SK-N-SH treated with all-trans-retinoic acid at 6 μM for 48 hours (cell line): ENCODE measurements around the gene ANKRD6.
A peak's percentile ranks its signal among the peaks of the same experiment; 100 is the strongest.

ENCODE experiments used
- ATAC-seq: fragments of 200-7000 bp; cut with Tn5 transposase; 3 replicates; pipeline ENCODE4 v1.9.1; 2020; ENCODE audit warnings: mild to moderate bottlenecking, moderate library complexity
- ARNTL ChIP-seq: fragments of 450-650 bp; formaldehyde crosslinking; IDR thresholded peaks from 2 replicates; pipeline ENCODE4 v1.5.0; 2020; ENCODE audit warnings: low read depth, mild to moderate bottlenecking, moderate library complexity, borderline replicate concordance
- BACH2 ChIP-seq: fragments of 250-450 bp; sonication (Bioruptor Pico); IDR thresholded peaks from 2 replicates; pipeline ENCODE4 v1.9.0; 2021; ENCODE audit warnings: mild to moderate bottlenecking, borderline replicate concordance
- CREB5 ChIP-seq: fragments of 250-450 bp; sonication (Bioruptor Pico); IDR thresholded peaks from 2 replicates; pipeline ENCODE4 v1.5.1; 2020; ENCODE audit warnings: low read depth, mild to moderate bottlenecking, moderate library complexity
- CSRNP3 ChIP-seq: fragments of 250-450 bp; sonication (Bioruptor Pico); IDR thresholded peaks from 2 replicates; pipeline ENCODE4 v1.5.1; 2021; ENCODE audit warnings: mild to moderate bottlenecking, moderate library complexity
- ESRRG ChIP-seq: fragments of 250-450 bp; sonication (Bioruptor Pico); IDR thresholded peaks from 2 replicates; pipeline ENCODE4 v1.6.1; 2021; ENCODE audit warnings: mild to moderate bottlenecking
- GLIS3 ChIP-seq: fragments of 250-450 bp; sonication (Bioruptor Pico); IDR thresholded peaks from 2 replicates; pipeline ENCODE4 v1.5.0; 2020; ENCODE audit warnings: mild to moderate bottlenecking, moderate library complexity
- ISL1 ChIP-seq: fragments of 250-450 bp; sonication (Bioruptor Pico); IDR thresholded peaks from 2 replicates; pipeline ENCODE4 v2.1.2; 2022; ENCODE audit warnings: mild to moderate bottlenecking, moderate library complexity
- OSR1 ChIP-seq: fragments of 250-450 bp; sonication (Bioruptor Pico); IDR thresholded peaks from 2 replicates; pipeline ENCODE4 v1.8.0; 2022; ENCODE audit warnings: moderate library complexity, mild to moderate bottlenecking, inconsistent platforms
- POU6F1 ChIP-seq: fragments of 250-450 bp; sonication (Bioruptor Pico); IDR thresholded peaks from 2 replicates; pipeline ENCODE4 v1.8.0; 2021; ENCODE audit warnings: low read depth, mild to moderate bottlenecking, moderate library complexity, borderline replicate concordance
- PPARA ChIP-seq: fragments of 250-450 bp; sonication (Bioruptor Pico); IDR thresholded peaks from 2 replicates; pipeline ENCODE4 v1.5.0; 2020; ENCODE audit warnings: mild to moderate bottlenecking, borderline replicate concordance
- SNAI2 ChIP-seq: fragments of 250-450 bp; sonication (Bioruptor Pico); IDR thresholded peaks from 2 replicates; pipeline ENCODE4 v1.5.0; 2020; ENCODE audit warnings: mild to moderate bottlenecking, moderate library complexity
- TCF4 ChIP-seq: fragments of 250-450 bp; sonication (Bioruptor Pico); IDR thresholded peaks from 2 replicates; pipeline ENCODE4 v1.8.0; 2021; ENCODE audit warnings: mild to moderate bottlenecking, moderate library complexity, borderline replicate concordance
- ZFP3 ChIP-seq: fragments of 250-450 bp; sonication (Bioruptor Pico); IDR thresholded peaks from 2 replicates; pipeline ENCODE4 v1.5.0; 2020; ENCODE audit warnings: mild to moderate bottlenecking, moderate library complexity
- ZFP30 ChIP-seq: fragments of 450-650 bp; formaldehyde crosslinking; IDR thresholded peaks from 2 replicates; pipeline ENCODE4 v1.5.0; 2022; ENCODE audit warnings: mild to moderate bottlenecking, moderate library complexity
- ZNF565 ChIP-seq: fragments of 450-650 bp; formaldehyde crosslinking; conservative IDR thresholded peaks from 2 replicates; pipeline ENCODE4 v1.5.0; 2020; ENCODE audit warnings: low read depth, mild to moderate bottlenecking, moderate library complexity
- ZNF8 ChIP-seq: fragments of 450-650 bp; formaldehyde crosslinking; IDR thresholded peaks from 2 replicates; pipeline ENCODE4 v1.5.0; 2020; ENCODE audit warnings: mild to moderate bottlenecking, moderate library complexity
- TF ChIP-seq, protein P1 (sequence below): fragments of 250-450 bp; sonication (Bioruptor Pico); IDR thresholded peaks from 2 replicates; pipeline ENCODE4 v1.5.0; 2020; ENCODE audit warnings: mild to moderate bottlenecking, moderate library complexity
- TF ChIP-seq, protein P2 (sequence below): fragments of 250-450 bp; sonication (Bioruptor Pico); IDR thresholded peaks from 2 replicates; pipeline ENCODE4 v1.8.0; 2020; ENCODE audit warnings: mild to moderate bottlenecking, moderate library complexity, borderline replicate concordance

The ANKRD6 gene

GRCh38 chr6:89605861-89606260 is 172.9 kb downstream of the ANKRD6 start:
- ATAC-seq: no peak
- TF ChIP-seq ZFP3 (CRISPR knock-in tag) (no peak), ARNTL (CRISPR knock-in tag) (no peak), ZNF8 (no peak), PPARA (CRISPR knock-in tag) (no peak), ISL1 (CRISPR knock-in tag) (no peak), CREB5 (CRISPR knock-in tag) (no peak), GLIS3 (CRISPR knock-in tag) (no peak), BACH2 (CRISPR knock-in tag) (no peak), OSR1 (CRISPR knock-in tag) (no peak), ZFP30 (CRISPR knock-in tag) (no peak), TCF4 (no peak), CSRNP3 (CRISPR knock-in tag) (no peak), SNAI2 (CRISPR knock-in tag) (no peak)
- TF ChIP-seq, protein P1, sequence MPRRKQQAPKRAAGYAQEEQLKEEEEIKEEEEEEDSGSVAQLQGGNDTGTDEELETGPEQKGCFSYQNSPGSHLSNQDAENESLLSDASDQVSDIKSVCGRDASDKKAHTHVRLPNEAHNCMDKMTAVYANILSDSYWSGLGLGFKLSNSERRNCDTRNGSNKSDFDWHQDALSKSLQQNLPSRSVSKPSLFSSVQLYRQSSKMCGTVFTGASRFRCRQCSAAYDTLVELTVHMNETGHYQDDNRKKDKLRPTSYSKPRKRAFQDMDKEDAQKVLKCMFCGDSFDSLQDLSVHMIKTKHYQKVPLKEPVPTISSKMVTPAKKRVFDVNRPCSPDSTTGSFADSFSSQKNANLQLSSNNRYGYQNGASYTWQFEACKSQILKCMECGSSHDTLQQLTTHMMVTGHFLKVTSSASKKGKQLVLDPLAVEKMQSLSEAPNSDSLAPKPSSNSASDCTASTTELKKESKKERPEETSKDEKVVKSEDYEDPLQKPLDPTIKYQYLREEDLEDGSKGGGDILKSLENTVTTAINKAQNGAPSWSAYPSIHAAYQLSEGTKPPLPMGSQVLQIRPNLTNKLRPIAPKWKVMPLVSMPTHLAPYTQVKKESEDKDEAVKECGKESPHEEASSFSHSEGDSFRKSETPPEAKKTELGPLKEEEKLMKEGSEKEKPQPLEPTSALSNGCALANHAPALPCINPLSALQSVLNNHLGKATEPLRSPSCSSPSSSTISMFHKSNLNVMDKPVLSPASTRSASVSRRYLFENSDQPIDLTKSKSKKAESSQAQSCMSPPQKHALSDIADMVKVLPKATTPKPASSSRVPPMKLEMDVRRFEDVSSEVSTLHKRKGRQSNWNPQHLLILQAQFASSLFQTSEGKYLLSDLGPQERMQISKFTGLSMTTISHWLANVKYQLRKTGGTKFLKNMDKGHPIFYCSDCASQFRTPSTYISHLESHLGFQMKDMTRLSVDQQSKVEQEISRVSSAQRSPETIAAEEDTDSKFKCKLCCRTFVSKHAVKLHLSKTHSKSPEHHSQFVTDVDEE (CRISPR knock-in tag): no peak
- TF ChIP-seq, protein P2, sequence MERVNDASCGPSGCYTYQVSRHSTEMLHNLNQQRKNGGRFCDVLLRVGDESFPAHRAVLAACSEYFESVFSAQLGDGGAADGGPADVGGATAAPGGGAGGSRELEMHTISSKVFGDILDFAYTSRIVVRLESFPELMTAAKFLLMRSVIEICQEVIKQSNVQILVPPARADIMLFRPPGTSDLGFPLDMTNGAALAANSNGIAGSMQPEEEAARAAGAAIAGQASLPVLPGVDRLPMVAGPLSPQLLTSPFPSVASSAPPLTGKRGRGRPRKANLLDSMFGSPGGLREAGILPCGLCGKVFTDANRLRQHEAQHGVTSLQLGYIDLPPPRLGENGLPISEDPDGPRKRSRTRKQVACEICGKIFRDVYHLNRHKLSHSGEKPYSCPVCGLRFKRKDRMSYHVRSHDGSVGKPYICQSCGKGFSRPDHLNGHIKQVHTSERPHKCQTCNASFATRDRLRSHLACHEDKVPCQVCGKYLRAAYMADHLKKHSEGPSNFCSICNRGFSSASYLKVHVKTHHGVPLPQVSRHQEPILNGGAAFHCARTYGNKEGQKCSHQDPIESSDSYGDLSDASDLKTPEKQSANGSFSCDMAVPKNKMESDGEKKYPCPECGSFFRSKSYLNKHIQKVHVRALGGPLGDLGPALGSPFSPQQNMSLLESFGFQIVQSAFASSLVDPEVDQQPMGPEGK (CRISPR knock-in tag): no peak

- peak; percentile 71 for ATAC-seq
- TF ChIP-seq TCF4: no peak
- TF ChIP-seq PPARA (CRISPR knock-in tag): no peak
- TF ChIP-seq CSRNP3 (CRISPR knock-in tag): no peak
- TF ChIP-seq ESRRG (CRISPR knock-in tag): no peak
- no peak for TF ChIP-seq ZNF565 (CRISPR knock-in tag)
Observed at GRCh38 chr6:89610149-89610642, 177.2 kb downstream of the ANKRD6 start.

DNA sequence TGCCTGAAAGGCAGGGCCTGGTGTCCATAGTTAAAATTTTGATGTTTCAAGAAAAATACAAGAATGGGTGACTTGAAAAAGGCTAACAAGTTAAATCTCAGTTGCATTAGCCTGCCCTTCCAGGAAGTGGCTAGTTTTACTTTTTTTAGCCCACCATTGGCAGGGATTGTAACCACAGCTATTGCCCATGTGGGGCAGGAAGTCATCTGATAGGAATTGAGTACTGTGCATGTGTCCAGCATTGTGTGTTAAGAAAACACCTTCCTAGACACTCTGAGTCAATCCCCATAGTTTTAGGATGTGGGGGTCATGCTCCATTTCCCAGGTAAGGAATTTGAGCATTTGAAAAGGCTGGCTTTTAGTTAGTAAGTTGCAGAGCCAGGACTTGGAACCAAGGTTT is 178.7 kb downstream of the ANKRD6 start:
- 0 out of 3 replicates have a peak, but pooled peaks have one; percentile 31 for ATAC-seq
- no peak for TF ChIP-seq POU6F1 (CRISPR knock-in tag)
- TF ChIP-seq, all 23 proteins: peak for 0
